ENCODE results near the gene PORCN. TPM values are rescaled to one million over a fixed set of nuclear protein-coding genes. Genes with fewer than 3 reads are reported as not detected.

Gene PORCN
- total RNA-seq, 1 experiment from 2014 or later = 12.9 TPM

DNA sequence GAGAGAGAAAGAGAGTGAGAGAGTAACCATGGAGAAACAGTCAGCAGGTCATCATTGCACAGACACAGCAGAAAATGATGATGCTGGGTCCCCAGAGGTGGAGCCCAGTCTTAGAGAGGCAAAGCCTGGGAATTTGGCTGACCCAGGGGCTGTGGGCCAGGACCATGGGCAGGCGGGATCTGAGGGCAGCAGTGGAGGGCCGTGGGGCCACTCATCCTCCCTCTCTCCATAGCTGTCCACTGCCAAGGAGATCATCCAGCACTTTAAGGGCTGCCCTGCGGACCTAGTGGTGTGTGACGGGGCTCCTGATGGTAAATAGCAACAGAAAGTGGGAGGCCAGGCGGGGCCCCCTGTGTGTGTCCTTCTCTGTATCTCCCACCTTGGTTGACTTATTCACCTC is 30.0 kb upstream of the PORCN start:
- intact Hi-C loops (cut with micrococcal nuclease) = loop anchor here (10.0 kb wide), 1 partner anchor 96 kb away; the partner anchor contains the start of gene RBM3

More for the DNA sequence above, 30.0 kb upstream of the PORCN start:
- DNase-seq (ENCODE audit: low read depth, low spot score) = no peak
- RAD21 ChIA-PET (ENCODE audit: low non-redundant PET in 1 of 2, low total read pairs in 2 of 2, uncharacterized antibody in 2 of 2, unreplicated experiment in 2 of 2) = no interaction called here
- Histone ChIP-seq H2AFZ (ENCODE audit: low read depth, low read length, poor library complexity, severe bottlenecking) (no peak overlapping the region), H3K4me3 (replicated peaks in 1 of 2; ENCODE audit: low read depth in 1 of 2, low read length in 2 of 2) (no peak overlapping the region), H3K27me3 (ENCODE audit: insufficient read depth, low read length) (no peaks in the 10 kb centered on the region), H3K79me2 (ENCODE audit: insufficient read depth, low read length) (peaks cover 41% of the 10 kb centered on the region), H3K9me3 (ENCODE audit: control insufficient read depth in 1 of 2, insufficient read depth in 1 of 2, low read depth in 1 of 2, low read length in 2 of 2) (no peaks in the 10 kb centered on the region), H3K4me2 (ENCODE audit: low read length) (no peak overlapping the region), H3K27ac (ENCODE audit: low read depth, low read length) (no peak overlapping the region), H3K36me3 (ENCODE audit: control insufficient read depth in 1 of 2, insufficient read depth in 2 of 2, low read length in 2 of 2) (peaks cover 4 to 9% of the 10 kb centered on the region in 2 experiments; a peak in 2 of 4 replicates), H3K4me1 (ENCODE audit: control insufficient read depth in 1 of 2, insufficient read depth in 2 of 2, low read length in 2 of 2) (peaks cover 5 to 22% of the 10 kb centered on the region in 2 experiments; a peak in 3 of 4 replicates), H4K20me1 (ENCODE audit: insufficient read depth) (no peaks in the 10 kb centered on the region), H3K9me2 (ENCODE audit: insufficient read depth) (no peaks in the 10 kb centered on the region), H3K9ac (ENCODE audit: low read length) (no peak overlapping the region)
- no peak for ATAC-seq
- POLR2A ChIA-PET = no interaction called here
- no TSS peak for BruUV-seq (replicated peaks)
- TF ChIP-seq POLR2AphosphoS5 (IDR thresholded peaks at IDR 0.05; ENCODE audit: low read depth, low read length) (no peak), CBX3 (IDR thresholded peaks at IDR 0.05; ENCODE audit: low read depth) (no peak), SIN3A (IDR thresholded peaks at IDR 0.05; ENCODE audit: low read depth) (no peak), ZNF274 (IDR thresholded peaks at IDR 0.05; ENCODE audit: low read depth, low read length) (no peak), EGR1 (IDR thresholded peaks at IDR 0.05; ENCODE audit: low read depth) (no peak), CEBPB (IDR thresholded peaks at IDR 0.05; ENCODE audit: low read depth) (no peak), ZFX (IDR thresholded peaks at IDR 0.05) (no peak), EZH2phosphoT487 (IDR thresholded peaks at IDR 0.05; ENCODE audit: borderline replicate concordance) (no peak), ELF1 (IDR thresholded peaks at IDR 0.05; ENCODE audit: borderline replicate concordance, low read depth) (no peak), RAD21 (IDR thresholded peaks at IDR 0.05; ENCODE audit: low read depth) (no peak), TCF7L2 (IDR thresholded peaks at IDR 0.05; ENCODE audit: borderline replicate concordance, extremely low read depth, insufficient read depth, insufficient read length) (no peak), JUND (IDR thresholded peaks at IDR 0.05) (no peak), EZH2 (IDR thresholded peaks at IDR 0.05) (no peak)
- TF ChIP-seq, protein P1, sequence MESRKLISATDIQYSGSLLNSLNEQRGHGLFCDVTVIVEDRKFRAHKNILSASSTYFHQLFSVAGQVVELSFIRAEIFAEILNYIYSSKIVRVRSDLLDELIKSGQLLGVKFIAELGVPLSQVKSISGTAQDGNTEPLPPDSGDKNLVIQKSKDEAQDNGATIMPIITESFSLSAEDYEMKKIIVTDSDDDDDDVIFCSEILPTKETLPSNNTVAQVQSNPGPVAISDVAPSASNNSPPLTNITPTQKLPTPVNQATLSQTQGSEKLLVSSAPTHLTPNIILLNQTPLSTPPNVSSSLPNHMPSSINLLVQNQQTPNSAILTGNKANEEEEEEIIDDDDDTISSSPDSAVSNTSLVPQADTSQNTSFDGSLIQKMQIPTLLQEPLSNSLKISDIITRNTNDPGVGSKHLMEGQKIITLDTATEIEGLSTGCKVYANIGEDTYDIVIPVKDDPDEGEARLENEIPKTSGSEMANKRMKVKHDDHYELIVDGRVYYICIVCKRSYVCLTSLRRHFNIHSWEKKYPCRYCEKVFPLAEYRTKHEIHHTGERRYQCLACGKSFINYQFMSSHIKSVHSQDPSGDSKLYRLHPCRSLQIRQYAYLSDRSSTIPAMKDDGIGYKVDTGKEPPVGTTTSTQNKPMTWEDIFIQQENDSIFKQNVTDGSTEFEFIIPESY (IDR thresholded peaks at IDR 0.05; ENCODE audit: extremely low read depth, insufficient replicate concordance, low read length) = no peak
- TF ChIP-seq, protein P2, sequence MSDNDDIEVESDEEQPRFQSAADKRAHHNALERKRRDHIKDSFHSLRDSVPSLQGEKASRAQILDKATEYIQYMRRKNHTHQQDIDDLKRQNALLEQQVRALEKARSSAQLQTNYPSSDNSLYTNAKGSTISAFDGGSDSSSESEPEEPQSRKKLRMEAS (IDR thresholded peaks at IDR 0.05) = no peak
- TF ChIP-seq, protein P3, sequence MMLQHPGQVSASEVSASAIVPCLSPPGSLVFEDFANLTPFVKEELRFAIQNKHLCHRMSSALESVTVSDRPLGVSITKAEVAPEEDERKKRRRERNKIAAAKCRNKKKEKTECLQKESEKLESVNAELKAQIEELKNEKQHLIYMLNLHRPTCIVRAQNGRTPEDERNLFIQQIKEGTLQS (IDR thresholded peaks at IDR 0.05) = no peak
- TF ChIP-seq, protein P4, sequence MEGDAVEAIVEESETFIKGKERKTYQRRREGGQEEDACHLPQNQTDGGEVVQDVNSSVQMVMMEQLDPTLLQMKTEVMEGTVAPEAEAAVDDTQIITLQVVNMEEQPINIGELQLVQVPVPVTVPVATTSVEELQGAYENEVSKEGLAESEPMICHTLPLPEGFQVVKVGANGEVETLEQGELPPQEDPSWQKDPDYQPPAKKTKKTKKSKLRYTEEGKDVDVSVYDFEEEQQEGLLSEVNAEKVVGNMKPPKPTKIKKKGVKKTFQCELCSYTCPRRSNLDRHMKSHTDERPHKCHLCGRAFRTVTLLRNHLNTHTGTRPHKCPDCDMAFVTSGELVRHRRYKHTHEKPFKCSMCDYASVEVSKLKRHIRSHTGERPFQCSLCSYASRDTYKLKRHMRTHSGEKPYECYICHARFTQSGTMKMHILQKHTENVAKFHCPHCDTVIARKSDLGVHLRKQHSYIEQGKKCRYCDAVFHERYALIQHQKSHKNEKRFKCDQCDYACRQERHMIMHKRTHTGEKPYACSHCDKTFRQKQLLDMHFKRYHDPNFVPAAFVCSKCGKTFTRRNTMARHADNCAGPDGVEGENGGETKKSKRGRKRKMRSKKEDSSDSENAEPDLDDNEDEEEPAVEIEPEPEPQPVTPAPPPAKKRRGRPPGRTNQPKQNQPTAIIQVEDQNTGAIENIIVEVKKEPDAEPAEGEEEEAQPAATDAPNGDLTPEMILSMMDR (IDR thresholded peaks at IDR 0.05 in 2 of 3, conservative IDR thresholded peaks at IDR 0.05 in 1 of 3; ENCODE audit: borderline replicate concordance in 1 of 3, insufficient read depth in 1 of 3, low read depth in 2 of 3, low read length in 2 of 3) = no peak
- CTCF ChIA-PET = no interaction called here
